Measurements from ENCODE around the gene STARD8.

Gene STARD8

GRCh38 chrX:68676335-68676734, 28.9 kb downstream of the STARD8 start:
- H3K27me3 ChIP-seq (ENCODE audit: low read depth, low read length) = no peaks in the 10 kb centered on the region
- H3K4me2 ChIP-seq (ENCODE audit: low read length) = no peak overlapping the region
- H3K9me3 ChIP-seq (ENCODE audit: insufficient read depth, low read length) = no peaks in the 10 kb centered on the region
- H3K79me2 ChIP-seq (ENCODE audit: low read length) = no peaks in the 10 kb centered on the region
- TF ChIP-seq EZH2phosphoT487 (IDR thresholded peaks at IDR 0.05; ENCODE audit: low read depth) = no peak
- TF ChIP-seq CTCF (IDR thresholded peaks at IDR 0.05; ENCODE audit: low read depth, low read length) = no peak
- H3K9ac ChIP-seq (ENCODE audit: low read length) = no peak overlapping the region
- H3K4me1 ChIP-seq (ENCODE audit: low read length) = no peaks in the 10 kb centered on the region
- no peak overlapping the region for H3K27ac ChIP-seq (ENCODE audit: low read length)
- H2AFZ ChIP-seq (ENCODE audit: low read depth, low read length) = no peak overlapping the region
- no peaks in the 10 kb centered on the region for H3K36me3 ChIP-seq (replicated peaks; ENCODE audit: low read depth, low read length)
- no peaks in the 10 kb centered on the region for H4K20me1 ChIP-seq (ENCODE audit: insufficient read depth, low read length)
- no peak overlapping the region for H3K4me3 ChIP-seq (ENCODE audit: low read length)

GRCh38 chrX:68677998-68678397, 30.5 kb downstream of the STARD8 start:
- H3K4me1 ChIP-seq (ENCODE audit: low read length) = no peaks in the 10 kb centered on the region
- no peak overlapping the region for H2AFZ ChIP-seq (ENCODE audit: low read depth, low read length)
- H3K36me3 ChIP-seq (replicated peaks; ENCODE audit: low read depth, low read length) = no peaks in the 10 kb centered on the region
- H3K9ac ChIP-seq (ENCODE audit: low read length) = no peak overlapping the region
- H3K4me2 ChIP-seq (ENCODE audit: low read length) = no peak overlapping the region
- no peak for TF ChIP-seq EZH2phosphoT487 (IDR thresholded peaks at IDR 0.05; ENCODE audit: low read depth)
- H3K9me3 ChIP-seq (ENCODE audit: insufficient read depth, low read length) = no peaks in the 10 kb centered on the region
- no peak overlapping the region for H3K27ac ChIP-seq (ENCODE audit: low read length)
- H3K27me3 ChIP-seq (ENCODE audit: low read depth, low read length) = no peaks in the 10 kb centered on the region
- H3K79me2 ChIP-seq (ENCODE audit: low read length) = no peaks in the 10 kb centered on the region
- H4K20me1 ChIP-seq (ENCODE audit: insufficient read depth, low read length) = no peaks in the 10 kb centered on the region
- H3K4me3 ChIP-seq (ENCODE audit: low read length) = no peak overlapping the region

GRCh38 chrX:68681443-68681941, 34.0 kb downstream of the STARD8 start:
- Histone ChIP-seq H3K4me3 (ENCODE audit: low read length) (no peak overlapping the region), H2AFZ (ENCODE audit: low read depth, low read length) (no peak overlapping the region), H3K79me2 (ENCODE audit: low read length) (no peaks in the 10 kb centered on the region), H3K4me2 (ENCODE audit: low read length) (no peak overlapping the region), H3K9me3 (ENCODE audit: insufficient read depth, low read length) (no peaks in the 10 kb centered on the region), H3K4me1 (ENCODE audit: low read length) (no peaks in the 10 kb centered on the region), H4K20me1 (ENCODE audit: insufficient read depth, low read length) (no peaks in the 10 kb centered on the region), H3K27ac (ENCODE audit: low read length) (no peak overlapping the region), H3K9ac (ENCODE audit: low read length) (no peak overlapping the region), H3K27me3 (ENCODE audit: low read depth, low read length) (no peaks in the 10 kb centered on the region), H3K36me3 (replicated peaks; ENCODE audit: low read depth, low read length) (no peaks in the 10 kb centered on the region)
- TF ChIP-seq EZH2phosphoT487 (IDR thresholded peaks at IDR 0.05; ENCODE audit: low read depth) = no peak
- TF ChIP-seq CTCF (IDR thresholded peaks at IDR 0.05; ENCODE audit: low read depth, low read length) = no peak

- H3K36me3 ChIP-seq (replicated peaks; ENCODE audit: low read depth, low read length) = no peaks in the 10 kb centered on the region
- TF ChIP-seq EZH2phosphoT487 (IDR thresholded peaks at IDR 0.05; ENCODE audit: low read depth) (no peak), CTCF (IDR thresholded peaks at IDR 0.05; ENCODE audit: low read depth, low read length) (no peak)
- no peaks in the 10 kb centered on the region for H4K20me1 ChIP-seq (ENCODE audit: insufficient read depth, low read length)
- H3K27ac ChIP-seq (ENCODE audit: low read length) = no peak overlapping the region
- no peak overlapping the region for H3K9ac ChIP-seq (ENCODE audit: low read length)
- no peaks in the 10 kb centered on the region for H3K4me1 ChIP-seq (ENCODE audit: low read length)
- no peak overlapping the region for H3K4me2 ChIP-seq (ENCODE audit: low read length)
- H3K79me2 ChIP-seq (ENCODE audit: low read length) = no peaks in the 10 kb centered on the region
- no peak overlapping the region for H3K4me3 ChIP-seq (ENCODE audit: low read length)
- H2AFZ ChIP-seq (ENCODE audit: low read depth, low read length) = no peak overlapping the region
- no peaks in the 10 kb centered on the region for H3K27me3 ChIP-seq (ENCODE audit: low read depth, low read length)
- no peaks in the 10 kb centered on the region for H3K9me3 ChIP-seq (ENCODE audit: insufficient read depth, low read length)
Measured at GRCh38 chrX:68682790-68683189, 35.3 kb downstream of the STARD8 start.

- Histone ChIP-seq H3K4me3 (ENCODE audit: low read length) (no peak overlapping the region), H2AFZ (ENCODE audit: low read depth, low read length) (no peak overlapping the region), H3K36me3 (replicated peaks; ENCODE audit: low read depth, low read length) (no peaks in the 10 kb centered on the region), H3K9ac (ENCODE audit: low read length) (no peak overlapping the region), H3K4me1 (ENCODE audit: low read length) (no peaks in the 10 kb centered on the region), H3K9me3 (ENCODE audit: insufficient read depth, low read length) (no peaks in the 10 kb centered on the region), H3K27ac (ENCODE audit: low read length) (no peak overlapping the region), H3K27me3 (ENCODE audit: low read depth, low read length) (no peaks in the 10 kb centered on the region), H3K4me2 (ENCODE audit: low read length) (no peak overlapping the region), H4K20me1 (ENCODE audit: insufficient read depth, low read length) (no peaks in the 10 kb centered on the region), H3K79me2 (ENCODE audit: low read length) (no peaks in the 10 kb centered on the region)
- TF ChIP-seq EZH2phosphoT487 (IDR thresholded peaks at IDR 0.05; ENCODE audit: low read depth) (no peak), CTCF (IDR thresholded peaks at IDR 0.05; ENCODE audit: low read depth, low read length) (no peak)
Measured at GRCh38 chrX:68683580-68683979, 36.1 kb downstream of the STARD8 start.

All from OCI-LY3 (cell line).